GM12878 (cell line): ENCODE data around the gene ZNF341. TPM values are rescaled to one million over a fixed set of nuclear protein-coding genes. Genes with fewer than 3 reads are reported as not detected.

Source experiments
- CBX3 ChIP-seq: fragments of 200-600 bp; sonication (generic); IDR thresholded peaks from 2 replicates; pipeline ENCODE4 v1.6.1; 2016; ENCODE audit warnings: low read depth, borderline replicate concordance
- MXI1 ChIP-seq: fragments of 150-350 bp; IDR thresholded peaks from 2 replicates; pipeline ENCODE4 v1.6.1; 2011; ENCODE audit warnings: low read depth, mild to moderate bottlenecking, inconsistent platforms, low read length, improper control_type of control experiment
- PKNOX1 ChIP-seq: fragments of 450-650 bp; IDR thresholded peaks from 2 replicates; pipeline ENCODE4 v1.6.1; 2016; ENCODE audit warnings: mild to moderate bottlenecking
- POLR2AphosphoS2 ChIP-seq: IDR thresholded peaks from 2 replicates; pipeline ENCODE4 v1.6.1; 2011; ENCODE audit warnings: low read depth, mild to moderate bottlenecking, low read length, improper control_type of control experiment, moderate library complexity
- SIN3A ChIP-seq: IDR thresholded peaks from 2 replicates; pipeline ENCODE4 v1.6.1; 2012; ENCODE audit warnings: low read depth, low read length, improper control_type of control experiment
- SKIL ChIP-seq: fragments of 450-650 bp; IDR thresholded peaks from 2 replicates; pipeline ENCODE4 v1.6.1; 2017; ENCODE audit warnings: mild to moderate bottlenecking, low read depth, inconsistent platforms; ENCODE audit not compliant: poor library complexity, severe bottlenecking
- SMC3 ChIP-seq: IDR thresholded peaks from 2 replicates; pipeline ENCODE4 v1.6.1; 2011; ENCODE audit warnings: low read length, improper control_type of control experiment, borderline replicate concordance
- USF2 ChIP-seq: IDR thresholded peaks from 2 replicates; pipeline ENCODE4 v1.6.1; 2011; ENCODE audit warnings: low read depth, low read length, improper control_type of control experiment, borderline replicate concordance
- polyA plus RNA-seq, 11 experiments: library from polyadenylated mRNA; depleted of rRNA in 4 of 11; unstranded in 6 of 11; stranded (reverse) in 5 of 11; fragments of >200 nt; fragmentation: Nextera tagmentation in 4 of 11; fragmentation: Illumina TruSeq in 1 of 11; extraction: Ambion mirVana in 4 of 11; extraction: Trizol in 1 of 11; gene quantifications; 1 replicate in 1 of 11; 2 replicates in 10 of 11; pipeline versions ENCODE4 v1.2.1 to v1.2.3, GENCODE V29; 2011 to 2016; ENCODE audit warnings: inconsistent platforms in 2 of 11, missing spikeins in 2 of 11, low read depth in 1 of 11
- total RNA-seq, 4 experiments: library from RNA; depleted of rRNA in 3 of 4; stranded (reverse); fragments of >200 nt in 3 of 4; fragmentation: Illumina TruSeq in 1 of 4; extraction: Trizol in 1 of 4; gene quantifications; 2 replicates each; pipeline versions ENCODE4 v1.2.1 to v1.2.3, GENCODE V29; 2013 to 2021
- TF ChIP-seq, protein P1 (sequence below): fragments of 450-650 bp; formaldehyde crosslinking; IDR thresholded peaks from 2 replicates; pipeline ENCODE4 v1.5.0; 2022; ENCODE audit warnings: mild to moderate bottlenecking, missing genetic modification characterization
- TF ChIP-seq, protein P2 (sequence below): fragments of 150-350 bp; IDR thresholded peaks from 2 replicates; pipeline ENCODE4 v1.6.1; 2016; ENCODE audit warnings: low read depth, low read length
- TF ChIP-seq, protein P3 (sequence below): fragments of 450-650 bp; IDR thresholded peaks from 2 replicates; pipeline ENCODE4 v1.6.1; 2017; ENCODE audit warnings: mild to moderate bottlenecking, moderate library complexity

The ZNF341 gene
- total and polyA plus RNA-seq, 10 of the 15 experiments (the other 5 are each of a cell fraction or from before 2014, with no cell fraction given) = 0.18 to 5.0 (median 2.6) TPM

DNA sequence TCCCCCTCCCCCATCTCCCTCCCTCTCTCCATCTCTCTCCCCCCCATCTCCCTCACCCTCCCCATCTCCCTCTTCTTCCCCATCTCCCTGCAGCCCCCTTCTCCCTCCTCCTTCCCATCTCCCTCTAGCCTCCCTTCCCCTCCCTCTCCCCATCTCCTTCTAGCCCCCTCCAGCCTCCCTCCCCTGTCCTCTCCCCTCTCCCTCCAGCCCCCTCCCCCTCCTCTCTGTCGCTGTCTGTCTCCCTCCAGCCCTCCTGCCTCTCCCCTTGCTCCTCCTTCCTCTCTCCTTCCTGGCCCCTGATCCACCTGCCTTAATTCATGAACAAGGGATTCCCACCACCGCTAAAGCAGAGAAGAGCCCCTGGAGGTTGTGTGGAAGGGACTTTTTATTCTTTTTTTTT is 52.4 kb downstream of the ZNF341 start (continued):
- TF ChIP-seq, protein P1, sequence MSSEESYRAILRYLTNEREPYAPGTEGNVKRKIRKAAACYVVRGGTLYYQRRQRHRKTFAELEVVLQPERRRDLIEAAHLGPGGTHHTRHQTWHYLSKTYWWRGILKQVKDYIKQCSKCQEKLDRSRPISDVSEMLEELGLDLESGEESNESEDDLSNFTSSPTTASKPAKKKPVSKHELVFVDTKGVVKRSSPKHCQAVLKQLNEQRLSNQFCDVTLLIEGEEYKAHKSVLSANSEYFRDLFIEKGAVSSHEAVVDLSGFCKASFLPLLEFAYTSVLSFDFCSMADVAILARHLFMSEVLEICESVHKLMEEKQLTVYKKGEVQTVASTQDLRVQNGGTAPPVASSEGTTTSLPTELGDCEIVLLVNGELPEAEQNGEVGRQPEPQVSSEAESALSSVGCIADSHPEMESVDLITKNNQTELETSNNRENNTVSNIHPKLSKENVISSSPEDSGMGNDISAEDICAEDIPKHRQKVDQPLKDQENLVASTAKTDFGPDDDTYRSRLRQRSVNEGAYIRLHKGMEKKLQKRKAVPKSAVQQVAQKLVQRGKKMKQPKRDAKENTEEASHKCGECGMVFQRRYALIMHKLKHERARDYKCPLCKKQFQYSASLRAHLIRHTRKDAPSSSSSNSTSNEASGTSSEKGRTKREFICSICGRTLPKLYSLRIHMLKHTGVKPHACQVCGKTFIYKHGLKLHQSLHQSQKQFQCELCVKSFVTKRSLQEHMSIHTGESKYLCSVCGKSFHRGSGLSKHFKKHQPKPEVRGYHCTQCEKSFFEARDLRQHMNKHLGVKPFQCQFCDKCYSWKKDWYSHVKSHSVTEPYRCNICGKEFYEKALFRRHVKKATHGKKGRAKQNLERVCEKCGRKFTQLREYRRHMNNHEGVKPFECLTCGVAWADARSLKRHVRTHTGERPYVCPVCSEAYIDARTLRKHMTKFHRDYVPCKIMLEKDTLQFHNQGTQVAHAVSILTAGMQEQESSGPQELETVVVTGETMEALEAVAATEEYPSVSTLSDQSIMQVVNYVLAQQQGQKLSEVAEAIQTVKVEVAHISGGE (CRISPR knock-in tag) = no peak
- TF ChIP-seq SKIL = no peak
- TF ChIP-seq POLR2AphosphoS2 = no peak
- TF ChIP-seq, protein P2, sequence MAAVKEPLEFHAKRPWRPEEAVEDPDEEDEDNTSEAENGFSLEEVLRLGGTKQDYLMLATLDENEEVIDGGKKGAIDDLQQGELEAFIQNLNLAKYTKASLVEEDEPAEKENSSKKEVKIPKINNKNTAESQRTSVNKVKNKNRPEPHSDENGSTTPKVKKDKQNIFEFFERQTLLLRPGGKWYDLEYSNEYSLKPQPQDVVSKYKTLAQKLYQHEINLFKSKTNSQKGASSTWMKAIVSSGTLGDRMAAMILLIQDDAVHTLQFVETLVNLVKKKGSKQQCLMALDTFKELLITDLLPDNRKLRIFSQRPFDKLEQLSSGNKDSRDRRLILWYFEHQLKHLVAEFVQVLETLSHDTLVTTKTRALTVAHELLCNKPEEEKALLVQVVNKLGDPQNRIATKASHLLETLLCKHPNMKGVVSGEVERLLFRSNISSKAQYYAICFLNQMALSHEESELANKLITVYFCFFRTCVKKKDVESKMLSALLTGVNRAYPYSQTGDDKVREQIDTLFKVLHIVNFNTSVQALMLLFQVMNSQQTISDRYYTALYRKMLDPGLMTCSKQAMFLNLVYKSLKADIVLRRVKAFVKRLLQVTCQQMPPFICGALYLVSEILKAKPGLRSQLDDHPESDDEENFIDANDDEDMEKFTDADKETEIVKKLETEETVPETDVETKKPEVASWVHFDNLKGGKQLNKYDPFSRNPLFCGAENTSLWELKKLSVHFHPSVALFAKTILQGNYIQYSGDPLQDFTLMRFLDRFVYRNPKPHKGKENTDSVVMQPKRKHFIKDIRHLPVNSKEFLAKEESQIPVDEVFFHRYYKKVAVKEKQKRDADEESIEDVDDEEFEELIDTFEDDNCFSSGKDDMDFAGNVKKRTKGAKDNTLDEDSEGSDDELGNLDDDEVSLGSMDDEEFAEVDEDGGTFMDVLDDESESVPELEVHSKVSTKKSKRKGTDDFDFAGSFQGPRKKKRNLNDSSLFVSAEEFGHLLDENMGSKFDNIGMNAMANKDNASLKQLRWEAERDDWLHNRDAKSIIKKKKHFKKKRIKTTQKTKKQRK = no peak
- TF ChIP-seq SMC3 = no peak
- no peak for TF ChIP-seq USF2
- no peak for TF ChIP-seq CBX3
- TF ChIP-seq SIN3A = no peak
- no peak for TF ChIP-seq MXI1
- no peak for TF ChIP-seq PKNOX1
- TF ChIP-seq, protein P3, sequence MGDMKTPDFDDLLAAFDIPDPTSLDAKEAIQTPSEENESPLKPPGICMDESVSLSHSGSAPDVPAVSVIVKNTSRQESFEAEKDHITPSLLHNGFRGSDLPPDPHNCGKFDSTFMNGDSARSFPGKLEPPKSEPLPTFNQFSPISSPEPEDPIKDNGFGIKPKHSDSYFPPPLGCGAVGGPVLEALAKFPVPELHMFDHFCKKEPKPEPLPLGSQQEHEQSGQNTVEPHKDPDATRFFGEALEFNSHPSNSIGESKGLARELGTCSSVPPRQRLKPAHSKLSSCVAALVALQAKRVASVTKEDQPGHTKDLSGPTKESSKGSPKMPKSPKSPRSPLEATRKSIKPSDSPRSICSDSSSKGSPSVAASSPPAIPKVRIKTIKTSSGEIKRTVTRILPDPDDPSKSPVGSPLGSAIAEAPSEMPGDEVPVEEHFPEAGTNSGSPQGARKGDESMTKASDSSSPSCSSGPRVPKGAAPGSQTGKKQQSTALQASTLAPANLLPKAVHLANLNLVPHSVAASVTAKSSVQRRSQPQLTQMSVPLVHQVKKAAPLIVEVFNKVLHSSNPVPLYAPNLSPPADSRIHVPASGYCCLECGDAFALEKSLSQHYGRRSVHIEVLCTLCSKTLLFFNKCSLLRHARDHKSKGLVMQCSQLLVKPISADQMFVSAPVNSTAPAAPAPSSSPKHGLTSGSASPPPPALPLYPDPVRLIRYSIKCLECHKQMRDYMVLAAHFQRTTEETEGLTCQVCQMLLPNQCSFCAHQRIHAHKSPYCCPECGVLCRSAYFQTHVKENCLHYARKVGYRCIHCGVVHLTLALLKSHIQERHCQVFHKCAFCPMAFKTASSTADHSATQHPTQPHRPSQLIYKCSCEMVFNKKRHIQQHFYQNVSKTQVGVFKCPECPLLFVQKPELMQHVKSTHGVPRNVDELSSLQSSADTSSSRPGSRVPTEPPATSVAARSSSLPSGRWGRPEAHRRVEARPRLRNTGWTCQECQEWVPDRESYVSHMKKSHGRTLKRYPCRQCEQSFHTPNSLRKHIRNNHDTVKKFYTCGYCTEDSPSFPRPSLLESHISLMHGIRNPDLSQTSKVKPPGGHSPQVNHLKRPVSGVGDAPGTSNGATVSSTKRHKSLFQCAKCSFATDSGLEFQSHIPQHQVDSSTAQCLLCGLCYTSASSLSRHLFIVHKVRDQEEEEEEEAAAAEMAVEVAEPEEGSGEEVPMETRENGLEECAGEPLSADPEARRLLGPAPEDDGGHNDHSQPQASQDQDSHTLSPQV = no peak
